HL-60/S4 treated with retinoic acid at 250 ng/mL for 4 days and 3 days (cell line): Measurements from ENCODE around the gene FBXO21.
"Not testable (repeated sequence)": the region's sequence is repeated elsewhere in the genome, so short reads cannot be mapped to it uniquely, and the experiment has no call there.

ENCODE experiments used
- in situ Hi-C: fragments of 300-500 bp; cut with MboI; formaldehyde crosslinking; loops from 2 replicates; pipeline ENCODE4 v1.7.0; 2022; ENCODE audit warnings: low sequenced_read_pairs

Gene FBXO21

DNA sequence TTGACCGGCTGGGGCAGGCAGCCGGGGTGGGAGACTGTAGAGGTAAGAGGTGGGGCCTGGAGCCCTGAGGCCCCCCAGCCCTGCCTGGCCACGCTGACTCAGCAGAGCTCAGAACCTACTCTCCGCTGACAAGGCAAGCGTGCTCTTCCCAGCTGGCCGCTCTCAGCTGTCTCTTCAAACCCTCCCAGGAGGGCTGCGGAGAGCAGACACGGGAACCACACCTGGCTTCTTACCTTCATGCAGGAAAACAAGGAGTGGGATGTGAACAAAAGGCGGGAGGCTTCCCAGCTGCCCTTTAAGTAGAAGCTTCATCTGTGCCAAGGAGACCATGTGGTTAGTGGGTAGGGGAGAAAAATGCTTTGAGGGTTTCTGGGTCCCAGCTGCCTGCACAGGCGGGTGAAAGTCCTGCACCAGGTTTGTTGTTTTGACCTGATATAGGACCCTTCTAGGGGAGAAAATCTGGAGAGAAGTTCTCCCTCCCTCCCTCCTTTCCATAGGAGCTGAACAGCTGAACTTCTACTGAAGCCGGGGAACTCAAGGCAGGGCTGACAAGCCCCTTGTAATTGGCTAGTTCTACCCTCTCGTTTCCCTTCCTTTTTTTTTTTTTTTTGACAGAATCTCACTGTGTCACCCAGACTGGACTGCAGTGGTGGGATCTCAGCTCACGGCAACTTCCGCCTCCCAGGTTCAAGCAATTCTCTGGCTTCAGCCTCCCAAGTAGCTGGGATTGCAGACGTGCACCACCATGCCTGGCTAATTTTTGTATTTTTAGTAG lies 78.3 kb downstream of the FBXO21 start:
- in situ Hi-C loops: loop anchor here (10.0 kb wide), 1 partner anchor 407 kb away; no protein-coding TSS in a partner anchor

DNA sequence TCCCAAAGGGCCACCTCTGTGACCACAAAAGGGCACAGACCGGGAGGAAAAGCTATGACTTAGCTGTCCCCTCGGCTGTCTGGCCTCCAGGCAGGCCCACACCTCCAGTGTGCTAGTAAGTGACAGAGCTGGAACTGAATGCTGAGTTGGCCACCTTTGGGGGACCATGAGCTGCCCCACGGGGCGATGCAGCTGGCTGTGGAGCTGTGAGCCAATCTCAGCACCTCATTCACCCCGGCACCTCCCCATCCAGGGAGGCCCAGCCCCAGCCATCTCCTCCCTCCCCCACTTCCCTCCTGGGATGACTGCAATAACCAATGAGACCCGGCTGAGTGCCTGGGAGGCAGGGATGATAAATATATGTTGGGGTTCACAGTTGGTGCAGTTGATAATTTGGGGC lies 78.9 kb downstream of the FBXO21 start:
- in situ Hi-C loops: loop anchor here (10.0 kb wide), 1 partner anchor 407 kb away; no protein-coding TSS in a partner anchor

DNA sequence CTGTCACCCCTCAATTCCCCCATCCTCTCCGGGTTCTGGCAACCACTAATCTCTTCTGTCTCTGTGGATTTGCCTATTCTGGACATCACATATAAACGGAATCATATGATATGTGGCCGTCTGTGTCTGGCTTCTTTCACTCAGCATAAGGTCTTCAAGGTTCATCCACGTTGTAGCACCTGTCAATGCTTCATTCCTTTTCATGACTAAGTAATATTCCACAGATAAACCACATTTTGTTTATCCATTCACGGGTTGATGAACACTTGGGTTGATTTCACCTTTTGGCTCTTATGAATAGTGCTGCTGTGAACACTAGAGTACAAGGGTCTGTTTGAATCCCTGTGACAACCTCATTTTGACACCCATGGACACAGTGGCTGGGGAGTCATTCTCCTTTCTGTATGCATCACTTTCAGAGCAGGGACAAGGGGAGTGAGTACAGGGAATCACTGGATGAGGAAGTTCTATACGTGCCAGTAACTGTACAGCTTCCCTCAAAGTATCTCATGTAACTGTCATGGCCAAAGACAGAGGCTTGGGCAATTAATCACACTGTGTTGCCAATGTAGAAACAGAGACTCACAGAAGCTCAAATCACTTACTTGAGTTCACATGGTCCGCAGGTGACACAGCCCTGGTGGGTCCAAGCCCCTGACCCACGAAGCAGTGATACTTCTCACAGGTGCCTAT lies 80.2 kb downstream of the FBXO21 start:
- in situ Hi-C loops: loop anchor here (10.0 kb wide), 1 partner anchor 405 kb away; no protein-coding TSS in a partner anchor

DNA sequence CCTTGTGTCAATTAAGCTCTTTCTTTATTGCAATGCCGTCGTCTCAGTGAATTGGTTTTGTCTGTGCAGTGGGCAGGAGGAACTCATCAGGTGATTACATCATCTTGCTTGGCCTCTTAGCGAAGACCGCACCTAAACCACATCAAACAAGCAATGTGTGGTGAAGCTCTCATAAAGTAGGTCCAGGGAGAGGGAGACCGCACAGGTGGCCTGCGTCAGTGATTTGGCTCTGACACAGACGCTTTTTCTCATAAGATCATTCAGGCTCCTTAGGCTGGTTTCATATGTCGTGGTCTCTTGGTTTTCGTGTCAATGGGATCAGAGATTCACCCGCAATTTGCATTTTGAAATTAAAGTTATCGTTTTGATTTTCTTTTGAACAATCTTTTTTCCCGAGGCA lies 84.4 kb downstream of the FBXO21 start:
- in situ Hi-C loops: no loop called here

DNA sequence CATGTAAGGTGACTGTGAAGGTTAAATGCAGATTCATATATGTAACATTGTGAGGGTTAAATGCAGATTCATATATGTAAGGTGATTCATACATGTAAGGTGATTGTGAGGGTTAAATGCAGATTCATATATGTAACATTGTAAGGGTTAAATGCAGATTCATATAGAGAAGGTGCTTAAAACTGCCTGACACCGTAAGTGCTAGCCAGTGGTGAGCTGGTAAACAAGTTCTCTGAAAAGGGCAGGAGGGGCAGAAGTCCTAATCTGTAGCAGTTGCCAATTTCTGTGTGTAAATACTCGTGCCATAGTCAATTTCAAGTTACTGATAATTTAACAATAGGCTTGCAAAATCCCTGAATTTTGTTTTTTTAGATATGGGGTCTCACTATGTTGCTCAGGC lies 86.3 kb downstream of the FBXO21 start:
- in situ Hi-C loops: not testable (repeated sequence)

DNA sequence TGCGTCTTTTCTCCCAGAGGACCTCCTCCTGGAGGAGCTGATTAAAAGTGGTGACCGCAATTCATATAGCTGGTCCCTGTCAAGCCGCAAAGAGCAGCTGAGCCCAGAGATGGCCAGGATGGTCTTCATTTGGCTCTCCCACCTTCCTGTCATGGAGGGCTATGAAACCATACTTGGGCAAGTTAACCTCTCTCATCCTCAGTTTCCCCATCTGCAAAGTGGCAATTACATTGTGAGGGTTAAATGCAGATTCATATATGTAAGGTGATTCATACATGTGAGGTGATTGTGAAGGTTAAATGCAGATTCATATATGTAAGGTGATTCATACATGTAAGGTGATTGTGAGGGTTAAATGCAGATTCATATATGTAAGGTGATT lies 87.5 kb downstream of the FBXO21 start:
- in situ Hi-C loops: no loop called here

DNA sequence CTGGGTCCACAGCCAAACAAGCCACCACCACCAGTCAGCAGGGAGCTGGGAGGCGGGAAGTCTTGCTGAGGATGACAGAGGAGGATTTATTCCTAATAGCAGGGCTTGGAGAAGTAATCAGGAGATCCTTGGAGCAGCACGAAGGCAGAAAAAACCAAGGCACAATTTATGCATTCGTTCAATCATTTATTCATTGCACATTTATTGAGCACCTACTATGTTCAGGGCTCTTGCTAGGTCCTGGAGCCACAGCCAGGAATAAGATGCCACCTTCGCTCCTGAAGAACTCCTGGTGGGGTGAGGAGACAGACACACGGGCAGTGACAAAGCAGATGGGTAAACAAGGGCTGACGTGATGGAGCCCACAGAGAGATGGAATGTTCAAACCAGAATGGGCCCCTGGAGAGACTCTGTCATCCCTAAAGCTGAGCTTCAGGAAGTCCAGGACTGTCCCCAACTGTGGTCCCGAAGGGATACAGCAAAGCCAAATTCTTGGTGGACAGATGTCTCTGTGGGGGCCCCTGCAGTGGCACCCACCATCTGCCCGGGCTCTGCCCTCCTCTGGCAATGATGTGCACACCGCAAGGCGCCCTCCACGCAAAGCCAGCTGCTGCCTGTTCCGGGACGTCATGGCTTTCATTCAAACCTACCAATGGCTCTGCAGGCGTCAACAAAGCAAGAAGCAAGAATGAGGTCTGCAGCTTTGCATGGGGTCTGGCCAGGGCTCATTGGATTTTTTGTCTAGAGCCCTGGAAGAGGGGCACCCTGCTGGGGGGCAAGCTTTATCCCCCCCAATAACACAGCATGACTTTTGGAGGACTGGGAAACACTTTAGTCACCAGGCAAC lies 88.1 kb downstream of the FBXO21 start:
- in situ Hi-C loops: no loop called here

DNA sequence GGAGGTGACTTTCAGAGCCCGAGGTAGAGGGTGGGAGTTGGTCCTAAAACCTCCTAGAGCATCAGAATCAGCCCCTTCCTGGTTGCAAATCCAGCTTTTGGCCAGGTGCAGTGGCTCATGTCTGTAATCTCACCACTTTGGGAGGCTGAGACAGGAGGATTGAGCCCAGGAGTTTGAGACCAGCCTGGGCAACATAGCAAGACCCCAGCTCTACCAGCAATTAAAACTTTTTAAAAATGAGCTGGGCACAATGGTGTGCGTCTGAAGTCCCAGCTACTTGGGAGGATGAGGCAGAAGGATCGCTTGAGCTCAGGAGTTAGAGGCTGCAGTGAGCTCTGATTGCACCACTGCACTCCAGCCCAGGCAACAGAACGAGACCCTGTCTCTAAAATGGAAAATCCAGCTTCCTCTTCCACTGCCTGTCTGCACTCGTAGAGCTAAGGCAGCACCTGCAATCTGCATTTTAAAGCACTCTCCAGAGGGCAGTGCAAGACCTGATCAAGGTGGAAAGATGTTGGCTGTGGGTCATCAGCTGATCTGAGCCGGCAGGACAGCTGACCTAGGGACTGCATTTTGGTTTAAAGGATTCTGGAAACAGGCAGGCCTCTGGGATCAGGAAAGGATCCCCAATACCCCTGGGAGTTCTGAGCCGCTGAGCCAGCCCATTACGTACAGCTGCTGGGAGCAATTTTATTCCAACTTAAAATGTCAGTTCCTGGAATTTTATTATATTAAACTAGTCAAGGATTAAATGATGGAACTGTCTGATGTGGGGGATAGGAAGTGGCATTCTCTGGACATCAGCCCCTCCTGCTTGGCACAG lies 89.2 kb downstream of the FBXO21 start:
- in situ Hi-C loops: no loop called here

DNA sequence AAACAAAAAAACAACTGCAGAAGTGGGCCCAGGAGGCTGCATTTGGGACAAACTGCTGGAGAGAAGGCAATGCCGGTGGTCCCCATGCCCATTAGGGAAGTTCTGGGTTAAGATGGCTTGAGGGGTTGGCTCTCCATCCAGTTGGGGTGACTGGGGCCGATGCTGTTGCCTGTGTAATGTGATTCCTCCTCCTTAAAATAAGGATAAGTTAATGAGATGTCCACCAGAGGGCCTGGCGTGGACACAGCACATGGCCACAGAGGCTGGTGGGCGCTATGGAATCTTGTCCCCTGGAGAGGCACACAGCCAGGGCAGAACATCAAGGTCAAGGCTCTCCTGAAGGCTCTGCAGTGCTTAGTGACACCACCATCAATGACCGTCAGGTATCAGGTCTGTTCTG lies 90.0 kb downstream of the FBXO21 start:
- in situ Hi-C loops: no loop called here

DNA sequence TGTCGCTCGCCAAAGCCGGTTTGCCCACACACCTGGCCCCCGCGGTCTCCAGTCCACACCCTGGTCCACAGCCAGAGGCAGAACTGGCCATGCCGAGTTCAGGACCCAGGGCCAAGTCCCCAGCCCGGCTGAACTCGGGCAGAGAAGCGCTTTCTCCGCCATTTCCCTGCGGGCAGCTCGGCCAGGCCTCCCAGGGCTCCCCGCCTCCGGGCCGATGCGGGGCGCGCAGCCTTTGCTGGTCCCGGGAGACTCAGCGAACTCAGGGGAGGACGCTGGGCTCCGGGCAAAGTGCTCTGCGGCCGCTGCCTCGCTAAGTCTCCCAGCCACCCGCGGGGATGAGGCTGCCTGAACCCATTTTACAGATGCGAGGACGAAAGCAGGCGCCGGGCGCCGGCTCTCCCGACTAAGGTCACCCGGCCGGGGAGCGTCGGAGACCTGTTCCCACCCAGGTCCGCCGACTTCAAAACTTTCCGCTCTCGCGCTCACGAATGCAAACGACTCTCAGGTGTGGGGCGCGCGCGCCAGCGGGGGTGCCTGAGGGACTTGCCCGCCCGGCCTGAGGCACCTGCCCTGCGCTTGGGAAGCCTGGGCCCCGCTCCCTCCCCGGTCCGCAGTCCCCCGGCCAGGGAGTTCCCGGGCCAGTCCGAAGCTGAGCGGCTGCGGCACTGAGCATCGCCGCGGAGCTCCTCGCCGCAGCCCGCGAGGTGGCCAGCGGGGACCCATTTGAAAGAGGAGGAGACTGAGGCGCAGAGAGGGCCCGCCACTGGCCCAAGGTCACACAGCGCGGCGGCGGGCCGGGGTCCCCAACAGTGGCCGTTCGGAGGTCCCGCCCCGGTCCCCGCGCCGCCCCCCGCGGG lies 91.7 kb downstream of the FBXO21 start:
- in situ Hi-C loops: no loop called here

DNA sequence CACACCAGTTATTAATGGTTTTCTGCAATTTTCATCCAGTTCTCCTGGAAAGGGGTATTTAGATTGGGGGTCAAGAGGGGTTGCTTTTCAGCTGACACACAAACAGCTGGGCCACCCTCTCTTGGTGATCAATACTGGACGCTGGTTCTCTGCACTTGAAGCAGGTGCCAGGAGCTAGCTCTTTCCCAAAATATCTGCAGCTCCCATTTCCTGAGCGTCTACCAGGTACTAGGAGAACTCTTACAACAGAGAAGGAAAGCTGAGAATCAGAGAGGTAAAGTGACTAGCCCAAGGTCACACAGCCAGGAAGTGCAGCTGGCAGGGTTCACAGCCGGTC lies 92.3 kb downstream of the FBXO21 start:
- in situ Hi-C loops: no loop called here

DNA sequence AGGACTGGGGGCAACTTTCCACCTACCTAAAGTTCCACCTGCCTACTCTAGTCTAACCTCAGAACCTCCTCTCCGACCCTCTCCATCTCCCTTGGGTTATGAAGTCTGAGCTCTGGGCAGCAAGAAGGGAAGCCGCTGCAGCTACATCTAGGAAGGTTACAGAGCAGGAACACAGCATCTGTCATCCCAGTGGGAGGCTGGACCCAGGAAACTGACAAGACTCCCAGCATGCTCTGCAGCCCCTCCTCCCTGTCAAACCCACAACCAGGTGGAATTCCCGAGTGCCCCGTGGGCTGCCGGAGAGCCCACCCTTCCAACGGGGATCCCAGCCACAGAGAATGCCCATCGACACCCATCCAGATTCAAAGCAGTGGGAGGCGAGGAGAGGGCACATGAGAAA lies 93.1 kb downstream of the FBXO21 start:
- in situ Hi-C loops: no loop called here

DNA sequence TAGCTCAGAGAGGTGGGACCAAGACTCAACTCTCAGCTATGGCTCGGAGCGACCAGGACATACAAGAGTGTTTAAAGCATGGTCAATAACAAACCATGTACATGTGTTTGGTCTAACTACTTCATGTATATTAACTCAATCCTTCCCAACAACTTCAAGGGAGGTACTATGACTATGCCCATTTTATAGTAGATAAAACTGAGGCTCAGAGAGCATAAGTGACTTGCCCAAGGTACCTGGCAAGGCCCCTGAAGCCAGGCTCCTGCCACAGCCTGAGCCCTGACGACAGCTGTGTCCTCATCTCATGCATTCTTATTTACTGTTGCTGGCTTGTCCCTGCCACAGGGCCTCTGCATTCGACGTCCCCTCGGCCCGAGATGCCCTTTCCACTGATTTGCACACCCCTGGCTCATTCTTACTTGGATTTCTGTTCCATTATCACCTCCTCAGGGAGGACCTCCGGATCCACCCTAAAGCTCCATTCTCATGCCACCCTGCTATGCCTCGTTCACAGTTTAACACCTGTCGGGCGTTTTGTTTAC lies 93.7 kb downstream of the FBXO21 start:
- in situ Hi-C loops: no loop called here

DNA sequence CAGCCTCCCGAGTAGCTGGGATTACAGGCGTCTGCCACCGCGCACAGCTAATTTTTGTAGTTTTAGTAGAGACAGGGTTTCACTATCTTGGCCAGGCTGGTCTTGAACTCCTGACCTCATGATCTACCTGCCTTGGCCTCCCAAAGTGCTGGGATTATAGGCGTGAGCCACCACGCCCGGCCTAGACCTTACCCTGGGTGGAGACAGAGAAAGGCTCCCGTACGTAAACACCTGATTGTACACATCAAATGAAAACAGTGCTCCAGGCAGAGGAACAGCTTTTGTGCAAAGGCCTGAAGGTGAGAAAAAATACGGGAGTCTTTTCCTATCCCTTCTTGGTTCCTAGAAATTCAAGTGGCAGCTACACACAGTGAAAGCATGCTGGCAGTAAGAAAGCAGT lies 95.1 kb downstream of the FBXO21 start:
- in situ Hi-C loops: not testable (repeated sequence)

DNA sequence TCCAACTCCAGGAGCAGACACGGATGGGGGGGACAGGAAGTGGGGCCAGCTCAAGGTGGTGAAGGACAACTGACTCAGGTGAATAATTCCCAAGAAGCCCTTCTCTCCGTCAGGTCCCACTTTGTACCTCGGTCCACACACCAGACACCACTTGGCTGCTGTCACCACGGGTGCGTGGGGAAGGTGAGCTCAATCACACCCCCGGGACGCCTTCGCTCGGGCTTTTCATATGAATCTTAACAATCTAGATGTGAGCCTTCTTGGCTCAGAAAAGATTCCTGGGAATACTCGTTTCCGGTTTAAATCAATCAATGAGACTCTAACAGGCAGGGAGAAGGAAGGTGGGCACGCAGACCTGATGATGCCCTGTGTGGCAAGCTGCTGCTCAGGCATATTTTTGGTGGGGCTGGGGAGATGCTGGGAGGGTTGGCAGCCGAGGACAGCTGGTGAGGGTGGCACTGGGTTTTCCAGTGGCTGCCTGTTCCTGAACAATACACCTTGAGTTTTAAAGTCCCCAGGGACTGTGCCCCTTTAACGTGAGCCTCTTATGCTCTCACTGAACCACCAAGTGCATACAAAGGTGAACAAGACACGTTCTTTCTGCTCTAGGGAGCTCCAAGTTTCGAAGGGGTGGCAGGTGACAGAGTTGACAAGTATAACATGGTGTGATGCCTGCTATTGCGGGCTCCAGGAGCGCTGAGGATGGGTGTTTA lies 96.2 kb downstream of the FBXO21 start:
- in situ Hi-C loops: no loop called here

DNA sequence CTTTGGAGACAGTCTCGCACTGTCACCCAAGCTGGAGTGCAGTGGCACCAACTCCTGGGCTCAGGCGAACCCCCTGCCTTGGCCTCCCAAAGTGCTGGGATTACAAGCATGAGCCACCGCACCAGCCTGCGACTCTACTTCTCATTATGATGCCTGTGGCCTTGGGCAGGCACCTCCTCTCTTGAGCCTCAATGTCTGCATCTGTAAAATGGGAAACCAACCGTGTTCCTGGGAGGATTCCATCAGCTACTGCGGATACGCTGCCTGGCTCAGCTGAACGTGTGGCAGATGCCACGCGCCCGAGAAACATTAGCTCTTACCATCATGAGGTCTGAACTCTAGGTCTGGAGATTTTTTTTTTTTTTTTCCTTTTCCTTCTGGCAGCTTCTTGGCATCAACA lies 96.8 kb downstream of the FBXO21 start:
- in situ Hi-C loops: no loop called here

DNA sequence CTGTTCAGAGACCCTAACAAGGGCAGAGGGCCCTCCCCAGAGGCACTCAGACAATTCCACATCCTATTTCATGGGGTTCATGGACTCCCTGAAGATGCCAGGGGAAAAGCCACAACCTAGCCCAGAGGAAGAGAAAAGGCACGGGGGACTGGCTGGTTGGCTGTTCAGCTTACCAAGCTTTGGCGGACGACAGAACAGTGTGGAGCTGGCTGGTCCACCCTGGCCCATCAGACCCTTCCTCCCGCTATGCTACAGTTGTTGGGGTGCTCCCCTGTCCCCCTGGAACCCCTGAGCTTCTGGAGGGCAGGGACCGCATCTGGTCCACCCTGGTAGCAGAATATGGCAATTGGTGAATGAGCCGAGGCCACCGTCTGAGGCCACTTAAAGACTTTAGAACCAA lies 97.4 kb downstream of the FBXO21 start:
- in situ Hi-C loops: no loop called here

DNA sequence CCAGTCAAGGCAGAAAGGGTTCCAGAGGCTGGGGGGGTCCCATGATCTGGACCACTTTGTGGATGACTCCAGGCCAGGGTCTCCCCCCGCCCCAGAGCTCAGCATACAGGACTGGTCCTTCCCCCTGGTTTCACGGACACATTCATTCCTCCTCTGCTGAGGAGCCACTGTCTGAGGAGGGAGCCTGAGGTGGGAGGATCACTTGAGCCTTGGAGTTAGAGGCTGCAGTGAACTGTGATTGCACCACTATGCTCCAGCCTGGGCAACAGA lies 97.8 kb downstream of the FBXO21 start:
- in situ Hi-C loops: no loop called here
